ENCODE results near the gene LYPLA2.

- TF ChIP-seq EZH2 (IDR thresholded peaks at IDR 0.05) (no peak), POLR2AphosphoS5 (IDR thresholded peaks at IDR 0.05; ENCODE audit: borderline replicate concordance, low read depth, low read length) (peak; percentile 85)
Measured at GRCh38 chr1:23800400-23801337, 9.7 kb downstream of the LYPLA2 start, which contains the start of gene GALE.

Measured in SK-N-MC (cell line).